GM12874 (cell line): ENCODE measurements around the gene TMEM54.
A peak's percentile ranks its signal among the peaks of the same experiment; 100 is the strongest.

Source experiments
- TF ChIP-seq, protein P1 (sequence below): IDR thresholded peaks from 2 replicates; pipeline ENCODE4 v1.5.1; 2011; ENCODE audit warnings: low read depth, mild to moderate bottlenecking, control low read depth, low read length, moderate library complexity; ENCODE audit not compliant: insufficient read depth

The TMEM54 gene

DNA sequence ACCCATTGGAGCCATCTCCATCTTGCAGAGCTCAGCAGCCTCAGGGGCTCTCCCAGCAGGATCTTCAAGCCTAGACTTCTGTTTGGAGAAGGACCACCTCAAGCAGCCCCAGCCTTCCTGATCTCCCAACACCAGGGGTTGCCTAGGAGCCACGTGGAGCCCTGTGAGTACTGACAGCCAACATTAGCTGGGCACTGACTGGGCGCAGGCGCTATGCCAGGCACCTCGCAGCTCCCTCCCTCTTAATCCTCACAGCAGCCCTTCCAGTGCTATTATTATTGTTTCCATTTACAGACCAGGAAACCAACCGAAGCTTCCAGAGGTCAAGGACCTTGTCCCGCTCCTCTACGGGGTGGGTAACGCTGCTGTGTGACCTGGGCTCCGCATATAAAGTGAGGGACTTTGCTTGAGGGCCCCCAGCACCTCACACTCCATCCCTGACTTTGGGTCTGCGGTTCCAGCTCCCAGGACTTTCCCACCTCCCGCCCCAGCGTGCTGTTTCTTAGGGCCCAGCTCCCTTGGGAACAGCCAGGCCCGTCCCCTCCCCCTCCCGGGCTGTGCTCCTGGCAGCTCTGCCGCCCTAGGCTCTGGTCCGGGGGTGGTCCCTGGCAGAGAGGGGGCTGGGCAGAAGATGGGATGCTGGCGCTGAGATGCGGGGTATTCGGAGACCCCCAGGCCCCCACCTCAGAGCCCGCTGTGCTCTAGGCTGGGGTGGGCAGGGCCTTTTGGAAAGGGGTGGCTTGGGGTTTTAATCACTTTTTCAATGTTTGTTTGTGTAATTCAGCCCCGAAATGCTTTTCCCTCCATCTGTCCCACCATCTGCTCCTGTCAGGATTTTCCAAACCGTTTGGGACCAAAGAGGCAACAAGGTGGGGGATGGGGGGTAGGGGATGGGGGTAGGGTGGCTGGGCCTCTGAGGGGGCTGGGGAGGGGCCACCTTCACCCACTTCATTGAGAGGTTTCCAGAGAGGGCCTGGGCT is 19.0 kb downstream of the TMEM54 start:
- TF ChIP-seq, protein P1, sequence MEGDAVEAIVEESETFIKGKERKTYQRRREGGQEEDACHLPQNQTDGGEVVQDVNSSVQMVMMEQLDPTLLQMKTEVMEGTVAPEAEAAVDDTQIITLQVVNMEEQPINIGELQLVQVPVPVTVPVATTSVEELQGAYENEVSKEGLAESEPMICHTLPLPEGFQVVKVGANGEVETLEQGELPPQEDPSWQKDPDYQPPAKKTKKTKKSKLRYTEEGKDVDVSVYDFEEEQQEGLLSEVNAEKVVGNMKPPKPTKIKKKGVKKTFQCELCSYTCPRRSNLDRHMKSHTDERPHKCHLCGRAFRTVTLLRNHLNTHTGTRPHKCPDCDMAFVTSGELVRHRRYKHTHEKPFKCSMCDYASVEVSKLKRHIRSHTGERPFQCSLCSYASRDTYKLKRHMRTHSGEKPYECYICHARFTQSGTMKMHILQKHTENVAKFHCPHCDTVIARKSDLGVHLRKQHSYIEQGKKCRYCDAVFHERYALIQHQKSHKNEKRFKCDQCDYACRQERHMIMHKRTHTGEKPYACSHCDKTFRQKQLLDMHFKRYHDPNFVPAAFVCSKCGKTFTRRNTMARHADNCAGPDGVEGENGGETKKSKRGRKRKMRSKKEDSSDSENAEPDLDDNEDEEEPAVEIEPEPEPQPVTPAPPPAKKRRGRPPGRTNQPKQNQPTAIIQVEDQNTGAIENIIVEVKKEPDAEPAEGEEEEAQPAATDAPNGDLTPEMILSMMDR: no peak

DNA sequence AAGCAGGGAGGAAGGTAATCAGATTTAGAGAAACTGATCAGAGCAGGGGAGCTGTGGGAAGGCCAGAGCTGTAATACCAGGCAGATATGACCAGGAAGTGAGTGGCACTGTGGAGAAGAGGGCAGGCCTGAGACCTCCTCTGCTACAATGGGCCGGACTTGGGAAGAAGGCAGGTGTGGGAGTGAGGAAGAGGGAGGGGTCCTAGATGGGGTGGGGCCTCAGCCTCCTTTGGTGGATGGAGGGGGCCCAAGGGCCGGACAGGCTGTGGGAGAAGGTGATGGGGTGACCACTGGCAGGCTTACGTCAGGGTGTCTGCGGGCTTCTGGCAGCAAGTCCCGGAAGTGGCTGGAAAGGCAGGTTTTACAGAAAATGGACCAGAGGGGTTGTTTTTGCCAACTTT is 19.9 kb downstream of the TMEM54 start:
- TF ChIP-seq, protein P1: no peak

DNA sequence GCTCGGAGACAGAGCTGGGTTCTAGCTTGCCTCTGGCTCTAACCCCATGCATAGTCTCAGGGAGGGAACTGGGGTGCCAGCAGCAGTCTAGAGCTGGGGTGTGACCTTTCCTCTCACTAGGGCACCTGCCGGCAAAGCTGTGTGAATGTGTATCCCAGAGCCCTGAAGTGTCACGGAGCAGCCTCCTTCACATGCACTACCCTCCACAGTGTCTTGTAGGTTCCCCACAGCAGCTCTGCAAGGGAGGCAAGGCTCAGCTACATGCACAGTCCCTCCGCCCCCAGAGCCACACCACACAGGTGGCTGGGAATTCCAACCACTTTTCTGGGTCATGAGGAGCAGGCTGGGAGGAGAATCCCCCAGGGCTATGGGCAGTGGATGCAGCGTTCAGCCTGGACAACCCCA is 22.6 kb downstream of the TMEM54 start:
- TF ChIP-seq, protein P1: no peak

GRCh38 chr1:32878183-32878582 is 23.0 kb downstream of the TMEM54 start:
- TF ChIP-seq, protein P1: no peak

- TF ChIP-seq, protein P1: no peak
These were observed 23.7 kb downstream of the TMEM54 start for GRCh38 chr1:32877211-32878110.

DNA sequence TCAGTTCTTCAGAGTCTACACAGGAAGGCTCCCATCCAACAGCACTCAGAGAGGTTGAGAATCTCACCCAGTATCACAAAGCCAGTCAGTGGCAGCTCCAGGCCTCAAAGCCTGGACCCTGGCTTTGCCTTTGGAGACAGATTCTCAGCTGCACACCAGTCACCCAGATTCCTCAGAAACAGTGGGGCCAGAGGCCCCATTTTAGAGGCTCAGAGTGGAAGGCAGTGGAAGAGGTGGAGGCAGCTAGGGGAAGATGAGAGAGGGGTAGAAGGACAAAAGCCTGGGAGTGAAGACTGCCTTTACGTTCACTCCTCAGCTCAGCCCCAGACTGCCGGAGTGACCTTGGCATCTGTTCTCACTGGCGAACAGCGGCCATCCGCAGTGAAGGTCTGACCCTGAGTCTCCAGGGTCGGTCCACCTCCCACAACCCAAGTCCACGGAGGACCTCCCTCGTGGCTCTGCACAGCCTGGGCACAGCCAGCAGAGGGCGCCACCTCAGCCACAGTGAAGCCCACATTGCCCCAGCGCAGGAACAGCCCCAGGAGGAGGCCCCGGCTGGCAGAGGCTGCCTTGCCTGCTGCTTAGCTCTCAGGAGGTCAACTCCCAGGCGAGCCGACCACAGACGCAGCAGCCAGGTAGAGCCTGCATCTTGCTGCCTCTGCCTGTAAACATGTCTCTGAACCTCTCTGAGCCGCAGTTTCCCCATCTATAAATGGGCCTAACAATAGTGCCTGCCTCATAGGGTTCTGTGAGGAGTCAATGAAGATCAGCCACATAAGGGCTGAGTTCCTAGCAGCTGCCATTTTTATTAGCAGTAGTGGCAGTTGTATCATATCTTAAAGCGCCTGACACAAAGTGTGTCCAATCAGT is 24.6 kb downstream of the TMEM54 start:
- TF ChIP-seq, protein P1: peak; percentile 99
